ENCODE measurements around the gene MYPN.
"Not testable (repeated sequence)": the region's sequence is repeated elsewhere in the genome, so short reads cannot be mapped to it uniquely, and the experiment has no call there.

MYPN gene

GRCh38 chr10:68233046-68233445, 123.8 kb downstream of the MYPN start:
- DNase-seq: no peak

GRCh38 chr10:68235111-68235510, 125.8 kb downstream of the MYPN start:
- no peak for DNase-seq

- DNase-seq: no peak
Observed at GRCh38 chr10:68235581-68235980, 126.3 kb downstream of the MYPN start.

DNA sequence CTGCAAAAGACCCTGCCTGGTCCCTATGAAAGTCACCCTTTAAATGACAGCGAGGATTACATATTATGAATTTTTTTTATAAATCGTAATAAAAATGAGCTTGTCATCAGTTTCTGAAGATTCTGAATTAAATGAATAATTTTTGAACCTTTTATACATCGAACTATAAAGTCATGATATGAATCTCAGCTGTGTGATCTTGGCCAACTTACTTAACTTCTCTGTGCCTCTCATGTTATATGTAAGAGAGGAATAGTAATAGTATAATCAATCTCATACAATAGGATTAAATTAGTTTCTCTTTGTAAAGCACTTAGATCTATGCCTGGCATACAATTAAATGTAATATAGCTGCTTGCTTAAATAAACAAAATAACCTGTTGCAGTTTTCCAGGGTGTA, 127.9 kb downstream of the MYPN start:
- no peak for DNase-seq

- DNase-seq: no peak
Observed at GRCh38 chr10:68238371-68238770, 129.1 kb downstream of the MYPN start.

GRCh38 chr10:68239069-68239468, 129.8 kb downstream of the MYPN start:
- DNase-seq: no peak

DNA sequence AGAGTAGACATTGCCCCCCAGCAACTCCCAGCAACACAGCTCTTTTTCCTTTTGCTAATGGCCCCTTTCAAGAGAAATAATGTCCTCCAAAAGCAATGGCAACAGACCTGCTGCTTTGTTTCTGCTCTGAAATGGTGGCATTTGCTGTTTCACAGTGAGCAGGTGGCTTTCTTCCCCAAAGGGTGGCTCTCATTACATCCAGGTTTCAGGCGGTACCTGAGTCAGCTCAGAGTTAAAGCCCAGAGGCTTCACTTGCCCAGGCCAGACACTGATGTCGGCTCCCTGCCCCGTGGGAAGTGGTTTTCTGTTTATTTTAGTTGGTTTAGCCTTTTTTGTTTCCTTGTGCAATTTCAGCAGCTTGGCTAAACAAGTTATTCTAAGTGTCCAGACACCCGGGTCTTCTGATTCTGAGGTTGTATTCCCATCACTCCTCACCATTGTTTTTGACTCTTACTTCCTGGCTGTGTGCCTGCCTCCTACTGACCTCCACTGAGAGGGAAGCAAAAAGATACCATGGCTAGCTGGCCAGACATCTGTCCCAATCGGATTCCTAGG, 130.4 kb downstream of the MYPN start:
- DNase-seq: no peak

DNA sequence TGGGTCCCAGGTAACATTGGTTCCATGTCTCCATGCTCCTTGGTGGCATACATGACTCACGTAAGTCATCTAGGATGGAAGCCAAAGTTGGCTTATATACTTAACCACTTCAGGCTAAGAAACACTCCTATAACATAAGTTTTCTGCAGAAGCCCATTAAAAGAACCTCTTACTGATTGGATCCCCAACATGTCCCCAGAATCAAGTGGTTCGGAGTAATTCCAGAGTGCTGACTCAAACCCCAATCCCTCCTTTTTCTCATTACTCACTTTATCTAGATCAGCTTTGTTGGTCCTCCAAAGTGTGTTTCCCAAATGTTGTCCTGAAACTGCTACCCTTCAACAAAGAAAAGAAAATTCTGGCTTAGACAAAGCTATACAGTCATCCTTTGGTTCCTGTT, 132.8 kb downstream of the MYPN start:
- no peak for DNase-seq

DNA sequence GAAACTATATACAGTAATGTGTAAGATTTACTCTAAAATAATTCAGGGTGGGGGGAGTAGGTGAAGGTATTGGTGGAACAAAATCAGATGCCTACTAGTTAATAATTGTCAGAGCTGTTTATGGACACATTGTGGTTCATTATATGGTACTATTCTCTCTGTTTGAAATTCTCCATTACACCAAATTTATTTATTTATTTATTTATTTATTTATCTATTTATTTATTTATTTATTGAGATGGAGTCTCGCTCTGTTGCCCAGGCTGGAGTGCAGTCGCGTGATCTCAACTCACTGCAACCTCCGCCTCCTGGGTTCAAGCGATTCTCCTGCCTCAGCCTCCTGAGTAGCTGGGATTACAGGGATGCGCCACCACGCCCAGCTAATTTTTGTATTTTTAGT, 137.1 kb downstream of the MYPN start:
- not testable (repeated sequence) for DNase-seq

DNA sequence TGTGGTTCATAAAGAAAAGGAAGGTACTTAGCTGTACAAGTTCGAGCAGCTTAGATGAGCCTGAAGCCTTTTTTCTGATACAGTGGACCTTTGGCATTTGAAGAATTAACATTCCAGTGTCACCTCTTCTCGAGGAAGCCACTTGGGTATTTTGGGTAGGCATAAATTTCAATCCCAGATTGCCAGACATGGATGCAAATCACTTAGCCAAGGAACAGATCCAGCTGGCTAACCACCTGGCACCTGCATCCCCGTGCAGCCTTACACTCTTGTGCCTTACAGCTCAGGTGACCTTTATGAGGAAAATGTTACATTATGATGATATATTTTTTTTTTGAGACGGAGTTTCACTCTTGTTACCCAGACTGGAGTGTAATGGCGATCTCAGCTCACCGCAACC, 138.6 kb downstream of the MYPN start:
- DNase-seq: no peak

DNA sequence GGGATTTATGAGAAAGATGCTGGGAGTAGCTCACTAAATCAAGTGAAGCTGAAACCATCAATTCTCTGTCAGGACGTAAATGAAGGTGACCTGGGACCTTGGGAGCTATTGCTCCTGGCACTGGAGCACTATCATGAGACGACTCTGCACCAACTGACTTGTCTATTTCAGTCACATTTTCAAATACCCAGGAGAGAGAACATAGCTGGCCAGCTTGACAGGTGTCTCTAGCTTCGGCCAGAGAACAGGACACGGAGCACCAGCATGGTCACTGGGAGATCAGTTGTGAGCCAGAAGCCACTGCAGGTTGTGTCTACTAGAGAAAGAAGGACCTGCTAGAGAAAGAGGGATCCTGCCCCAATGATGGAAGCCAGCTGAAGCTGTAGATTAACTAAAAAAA, 140.0 kb downstream of the MYPN start:
- DNase-seq: no peak

DNA sequence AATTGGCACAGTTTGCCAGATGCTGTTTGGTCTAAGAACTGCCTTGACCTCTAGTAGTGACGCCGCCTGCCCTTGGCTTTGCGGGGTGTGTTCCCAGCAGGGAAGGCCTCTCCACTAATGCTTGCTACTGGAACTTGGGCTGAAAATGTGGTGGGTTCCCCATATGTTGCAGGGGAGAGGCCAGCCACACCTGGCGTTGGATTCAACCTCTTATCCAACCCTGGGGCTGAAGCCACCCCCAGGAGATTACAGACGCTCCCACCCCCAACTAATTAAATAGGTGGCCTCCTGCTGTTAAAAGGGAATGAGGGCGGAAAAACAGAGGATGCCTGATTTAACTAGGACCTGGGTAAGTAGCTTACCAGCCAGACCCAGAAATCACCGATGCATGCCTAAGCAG, 141.9 kb downstream of the MYPN start:
- DNase-seq: no peak

- no peak for DNase-seq
Observed at GRCh38 chr10:68251625-68252495, 142.6 kb downstream of the MYPN start.

DNA sequence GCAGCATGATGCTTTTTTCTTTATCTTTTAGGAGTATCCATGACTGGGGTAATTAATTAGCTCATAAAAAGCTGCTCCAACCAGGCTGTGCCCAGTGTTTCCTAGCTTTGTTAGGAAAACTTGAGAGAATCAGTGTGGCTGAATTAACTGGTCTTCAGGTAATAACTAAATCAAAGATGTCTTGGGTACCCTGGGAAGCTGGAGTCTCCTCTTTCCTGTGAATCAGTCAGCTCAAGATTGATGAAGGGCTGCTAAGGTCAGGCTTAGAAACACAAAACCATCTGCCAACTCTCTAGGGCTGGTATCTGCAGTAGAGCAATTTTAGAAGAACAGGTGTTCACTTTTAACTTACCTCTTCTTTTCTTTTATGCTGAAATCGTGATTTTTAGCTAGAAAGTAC, 144.1 kb downstream of the MYPN start:
- no peak for DNase-seq

- DNase-seq: no peak
Observed at GRCh38 chr10:68261132-68261856, 152.0 kb downstream of the MYPN start.
